Cerebellar nuclear complex (tissue), 1 donor: ENCODE measurements around the gene CRKL.
"Not testable (repeated sequence)": the region's sequence is repeated elsewhere in the genome, so short reads cannot be mapped to it uniquely, and the experiment has no call there.

Experiments used
- DNase-seq, 2 experiments: peaks; one replicate each; lab custom pipeline; 2025; lab: John Stamatoyannopoulos, UW

Gene CRKL

DNA sequence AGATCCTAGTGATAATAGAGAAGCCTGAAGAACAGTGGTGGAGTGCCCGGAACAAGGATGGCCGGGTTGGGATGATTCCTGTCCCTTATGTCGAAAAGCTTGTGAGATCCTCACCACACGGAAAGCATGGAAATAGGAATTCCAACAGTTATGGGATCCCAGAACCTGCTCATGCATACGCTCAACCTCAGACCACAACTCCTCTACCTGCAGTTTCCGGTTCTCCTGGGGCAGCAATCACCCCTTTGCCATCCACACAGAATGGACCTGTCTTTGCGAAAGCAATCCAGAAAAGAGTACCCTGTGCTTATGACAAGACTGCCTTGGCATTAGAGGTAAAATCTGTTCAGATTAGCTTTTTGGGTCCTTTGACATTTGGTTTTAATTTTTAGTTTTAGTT lies 16.7 kb downstream of the CRKL start:
- DNase-seq = no peak

DNA sequence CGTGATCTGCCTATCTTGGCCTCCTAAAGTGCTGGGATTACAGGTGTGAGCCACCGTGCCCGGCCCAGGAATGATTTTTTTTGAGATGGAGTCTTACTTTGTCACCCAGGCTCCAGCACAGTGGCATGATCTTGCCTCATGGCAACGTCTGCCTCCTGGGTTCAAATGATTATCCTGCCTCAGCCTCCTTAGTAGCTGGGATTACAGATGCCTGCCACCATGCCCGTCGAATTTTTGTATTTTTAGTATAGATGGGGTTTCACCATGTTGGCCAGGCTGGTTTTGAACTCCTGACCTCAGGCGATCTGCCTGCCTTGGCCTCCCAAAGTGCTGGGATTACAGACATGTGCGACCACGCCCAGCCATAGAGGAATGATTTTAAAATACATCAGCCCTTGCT lies 17.8 kb downstream of the CRKL start:
- DNase-seq = not testable (repeated sequence)

DNA sequence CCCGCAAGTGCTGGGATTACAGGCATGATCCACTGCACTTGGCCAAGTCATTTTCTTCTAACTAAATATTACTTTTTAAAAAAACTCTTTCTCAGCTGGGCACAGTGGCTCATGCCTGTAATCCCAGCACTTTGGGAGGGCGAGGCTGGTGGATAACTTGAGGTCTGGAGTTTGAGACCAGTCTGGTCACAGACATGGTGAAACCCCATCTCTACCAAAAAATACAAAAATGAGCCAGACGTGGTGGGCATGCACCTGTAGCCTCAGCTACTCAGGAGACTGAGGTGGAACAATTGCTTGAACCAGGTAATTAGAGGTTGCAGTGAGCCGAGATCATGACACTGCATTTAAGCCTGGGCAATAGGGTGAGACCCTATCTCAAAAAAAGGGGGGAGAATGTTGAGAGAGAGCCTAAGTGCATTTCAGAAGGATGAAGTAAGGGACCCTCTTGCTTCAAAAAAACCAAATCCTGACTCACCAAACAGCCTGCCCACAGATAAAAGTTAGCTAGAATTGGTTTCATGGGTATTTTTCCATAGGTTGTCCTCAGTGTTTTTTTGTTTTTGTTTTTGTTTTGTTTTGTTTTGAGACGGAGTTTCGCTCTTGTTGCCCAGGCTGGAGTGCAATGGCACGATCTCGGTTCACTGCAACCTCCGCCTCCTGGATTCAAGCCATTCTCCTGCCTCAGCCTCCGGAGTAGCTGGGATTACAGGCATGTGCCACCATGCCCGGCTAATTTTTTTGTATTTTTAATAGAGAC lies 18.8 kb downstream of the CRKL start:
- DNase-seq = not testable (repeated sequence)

DNA sequence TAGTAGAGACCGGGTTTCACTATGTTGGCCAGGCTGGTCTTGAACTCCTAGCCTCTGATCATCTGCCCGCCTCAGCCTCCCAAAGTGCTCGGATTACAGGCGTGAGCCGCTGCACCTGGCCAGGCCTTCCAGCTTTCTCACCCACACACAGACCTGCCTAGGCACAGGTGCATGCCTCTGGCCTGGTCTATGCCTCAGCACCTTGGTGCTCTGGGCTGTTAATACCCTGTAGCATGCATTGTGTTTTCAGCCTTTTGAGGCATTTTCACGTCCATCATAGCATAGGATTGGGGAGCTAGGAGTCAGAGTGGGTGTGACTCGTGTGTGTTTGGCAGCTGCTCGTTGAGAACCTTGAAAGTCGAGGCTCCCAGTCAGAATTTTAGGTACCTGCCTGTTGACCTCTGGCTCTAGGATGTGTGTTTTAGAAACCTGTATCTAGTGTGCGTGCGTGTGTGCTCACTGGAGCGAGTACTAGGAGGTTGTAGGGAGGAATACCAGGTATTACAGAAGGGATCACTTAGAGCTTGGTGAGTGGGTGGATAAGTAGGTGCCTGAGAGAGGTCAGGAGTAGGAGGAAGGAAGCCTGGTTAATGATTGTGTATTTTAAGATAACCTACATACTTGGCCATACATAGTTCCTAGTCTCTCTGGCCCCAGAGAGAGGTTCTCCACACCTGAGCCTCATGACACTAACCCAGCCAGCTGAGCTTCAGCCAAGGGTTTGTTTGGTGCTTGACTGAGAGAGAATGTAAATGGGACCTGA lies 20.0 kb downstream of the CRKL start:
- DNase-seq = no peak

DNA sequence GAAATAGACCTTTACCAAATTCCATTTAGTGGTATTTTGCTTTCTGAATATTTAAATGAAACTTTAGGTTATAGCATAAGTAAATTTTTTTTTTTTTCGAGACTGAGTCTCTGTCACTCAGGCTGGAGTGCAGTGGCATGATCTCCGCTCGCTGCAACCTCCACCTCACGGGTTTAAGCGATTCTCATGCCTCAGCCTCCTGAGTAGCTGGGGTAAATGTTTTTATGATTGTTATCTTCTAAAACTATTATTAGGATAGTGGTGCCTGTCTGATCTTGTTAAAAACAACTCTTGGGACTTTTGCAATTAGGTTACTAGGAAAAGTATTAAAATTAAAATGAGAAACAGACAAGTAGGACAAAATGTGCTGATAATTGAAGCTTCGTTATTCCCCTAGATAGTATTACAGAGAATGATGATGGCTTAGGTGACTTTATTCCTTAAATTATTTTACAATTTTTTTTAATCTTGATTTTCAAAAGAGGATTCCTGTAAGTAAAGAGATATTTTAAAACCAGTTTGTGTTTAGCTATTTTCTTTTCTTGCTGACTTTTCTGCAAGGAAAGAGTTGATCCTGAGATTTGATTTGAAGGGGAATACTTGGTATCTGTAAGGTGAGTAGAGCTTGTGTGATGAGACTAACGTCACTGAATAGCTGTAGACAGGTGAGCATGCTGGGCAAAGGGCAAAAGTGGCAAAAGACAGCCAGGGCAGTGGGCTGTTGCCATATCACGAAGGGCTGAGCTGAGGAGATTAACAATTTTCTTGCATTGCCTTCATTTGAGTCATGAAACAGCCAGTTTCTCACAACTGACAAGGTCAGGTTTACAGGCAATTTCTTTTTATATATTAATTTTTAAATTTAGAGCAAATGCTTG lies 20.8 kb downstream of the CRKL start:
- DNase-seq = no peak

DNA sequence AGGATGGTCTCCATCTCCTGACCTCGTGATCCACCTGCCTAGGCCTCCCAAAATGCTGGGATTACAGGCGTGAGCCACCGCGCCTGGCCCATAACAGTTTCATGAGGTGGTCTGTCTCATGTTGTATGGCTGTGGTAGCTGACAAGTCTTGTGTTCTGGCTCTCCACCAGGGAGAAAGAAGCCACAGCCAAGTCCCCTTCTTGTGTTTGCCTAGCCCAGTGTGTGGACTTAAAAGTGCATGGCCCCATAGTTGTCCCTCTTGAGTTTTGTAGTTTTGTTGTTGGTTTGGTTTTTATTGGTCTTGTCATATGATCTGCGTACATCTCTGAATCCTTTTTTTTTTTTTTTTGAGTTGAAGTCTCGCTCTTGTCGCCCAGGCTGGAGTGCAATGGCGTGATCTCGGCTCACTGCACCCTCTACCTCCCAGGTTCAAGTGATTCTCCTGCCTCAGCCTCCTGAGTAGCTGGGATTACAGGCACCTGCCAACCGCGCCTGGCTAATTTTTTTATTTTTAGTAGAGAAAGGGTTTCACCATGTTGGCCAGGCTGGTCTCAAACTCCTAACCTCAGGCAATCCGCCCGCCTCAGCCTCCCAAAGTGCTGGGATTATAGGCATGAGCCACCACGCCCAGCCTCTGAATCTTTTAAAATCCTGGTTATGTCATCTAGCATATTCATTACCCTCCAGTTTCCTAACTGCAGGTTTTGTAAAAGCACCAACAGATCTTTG lies 22.4 kb downstream of the CRKL start:
- DNase-seq = not testable (repeated sequence)

DNA sequence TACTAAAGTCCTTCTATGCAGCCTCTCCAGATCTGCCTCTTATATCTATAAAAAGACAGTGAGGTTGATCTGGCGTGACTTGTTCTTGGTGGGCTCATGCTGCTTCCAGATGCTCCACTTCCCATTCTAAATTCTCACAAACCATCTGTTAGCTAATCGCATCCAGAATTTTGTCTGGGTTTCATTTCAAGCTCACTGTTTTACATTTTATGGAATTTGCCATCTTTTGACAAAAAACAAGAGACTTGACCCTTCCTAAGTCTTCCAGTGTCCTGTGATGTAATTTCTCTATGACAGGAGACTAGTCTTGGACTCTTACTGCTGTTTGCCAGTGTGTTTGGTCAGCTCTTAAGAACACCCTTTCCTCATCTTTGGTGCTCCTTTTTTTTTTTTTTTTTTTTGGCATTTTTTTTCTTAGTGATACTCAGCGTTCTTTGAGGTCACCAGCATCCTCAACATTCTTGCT lies 23.0 kb downstream of the CRKL start:
- DNase-seq = peak in 1 of 2 experiments; percentile 30

DNA sequence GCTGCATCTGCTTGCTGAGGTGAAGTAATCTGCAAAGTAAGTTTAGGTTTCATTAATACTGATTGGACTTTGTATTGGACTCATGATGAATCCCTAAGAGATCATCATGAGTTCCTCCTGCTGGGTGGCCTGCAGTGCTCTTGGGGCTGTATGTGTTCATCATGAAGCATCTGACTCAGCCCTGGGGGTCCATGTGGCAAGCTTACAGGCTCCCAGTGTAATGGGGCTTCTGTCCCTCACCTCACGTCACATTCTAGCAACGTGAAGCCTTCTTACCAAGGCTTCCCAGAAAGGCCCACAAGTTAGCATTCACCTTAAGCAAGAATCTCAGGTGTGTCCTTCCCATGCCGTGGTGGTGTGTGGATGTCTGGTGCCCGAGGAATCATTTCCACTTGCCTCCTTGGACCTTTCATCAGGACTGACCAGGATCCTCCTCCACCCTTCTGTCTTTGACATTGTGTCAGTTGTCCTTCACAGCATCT lies 23.7 kb downstream of the CRKL start:
- DNase-seq = no peak

DNA sequence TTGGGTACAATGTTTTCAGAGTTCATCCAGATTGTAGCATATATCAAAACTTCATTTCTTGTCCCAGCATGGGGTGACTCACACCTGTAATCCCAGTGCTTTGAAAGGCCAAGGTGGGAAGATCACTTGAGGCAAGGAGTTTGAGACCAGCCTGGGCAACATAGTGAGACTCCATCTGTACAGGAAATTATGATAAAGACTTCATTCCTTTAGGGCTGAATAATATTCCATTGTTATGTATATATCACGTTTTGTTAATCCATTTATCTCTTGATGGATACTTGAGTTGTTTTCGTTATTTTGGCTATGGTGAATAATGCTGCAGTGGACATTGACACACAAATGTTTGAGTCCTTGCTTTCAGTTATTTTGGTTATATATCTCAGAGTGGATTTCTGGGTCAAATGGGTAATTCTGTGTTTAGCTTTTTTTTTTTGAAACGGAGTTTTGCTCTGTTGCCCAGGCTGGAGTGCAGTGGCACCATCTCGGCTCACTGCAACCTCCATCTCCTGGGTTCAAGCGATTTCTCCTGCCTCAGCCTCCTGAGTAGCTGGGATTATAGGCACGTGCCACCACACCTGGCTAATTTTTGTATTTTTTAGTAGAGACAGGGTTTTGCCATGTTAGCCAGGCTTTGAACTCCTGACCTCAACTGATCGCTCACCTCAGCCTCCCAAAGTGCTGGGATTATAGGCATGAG lies 25.1 kb downstream of the CRKL start:
- DNase-seq = not testable (repeated sequence)

DNA sequence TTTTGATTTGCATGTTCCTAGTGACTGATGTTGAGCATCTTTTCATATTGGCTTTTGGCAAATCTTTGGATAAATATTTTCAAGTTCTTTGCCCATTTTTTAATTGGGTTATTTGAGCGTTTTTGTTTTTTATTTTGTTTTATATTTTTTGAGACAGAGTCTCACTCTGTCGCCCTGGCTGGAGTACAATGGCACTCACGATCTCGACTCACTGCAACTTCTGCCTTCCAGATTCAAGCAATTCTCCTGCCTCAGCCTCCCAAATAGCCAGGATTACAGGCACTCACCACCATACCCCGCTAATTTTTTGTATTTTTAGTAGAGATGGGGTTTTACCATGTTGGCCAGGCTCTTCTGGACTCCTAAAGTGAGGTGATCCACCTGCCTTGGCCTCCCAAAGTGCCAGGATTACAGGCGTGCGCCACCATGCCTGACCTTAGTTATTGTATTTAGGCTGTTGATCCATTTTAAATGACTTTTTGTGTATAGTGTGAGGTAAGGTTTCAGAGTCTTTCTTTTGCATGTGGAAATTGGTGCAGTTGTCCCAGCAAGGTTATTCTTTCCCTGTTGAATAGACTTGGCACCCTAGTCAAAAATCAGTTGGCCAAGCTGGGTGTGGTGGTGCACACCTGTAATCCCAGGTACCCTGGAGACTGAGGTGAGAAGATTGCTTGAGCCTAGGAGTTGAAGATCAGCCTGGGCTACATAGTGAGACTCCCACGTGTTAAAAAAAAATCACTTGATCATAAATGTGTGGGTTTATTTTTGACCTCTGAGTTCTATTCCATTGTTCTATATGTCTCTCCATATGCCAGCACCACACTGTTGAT lies 26.1 kb downstream of the CRKL start:
- DNase-seq = no peak

DNA sequence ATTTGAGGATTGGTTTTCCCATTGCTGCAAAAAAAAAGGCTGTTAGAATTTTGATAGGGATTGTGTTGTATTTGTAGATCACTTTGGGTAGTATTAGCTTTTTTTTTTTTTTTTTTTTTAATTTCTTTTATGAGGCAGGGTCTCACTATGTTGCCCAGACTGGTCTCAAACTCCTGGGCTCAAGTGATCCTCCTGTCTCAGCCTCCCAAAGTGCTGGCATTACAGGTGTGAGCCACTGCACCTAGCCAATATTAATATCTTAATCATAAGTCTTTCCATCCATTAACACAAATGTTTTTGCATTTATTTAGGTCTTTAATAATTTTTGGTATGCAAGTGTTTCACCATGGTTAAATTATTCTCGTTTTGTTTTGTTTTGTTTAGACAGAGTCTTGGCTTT lies 26.8 kb downstream of the CRKL start:
- DNase-seq = no peak

DNA sequence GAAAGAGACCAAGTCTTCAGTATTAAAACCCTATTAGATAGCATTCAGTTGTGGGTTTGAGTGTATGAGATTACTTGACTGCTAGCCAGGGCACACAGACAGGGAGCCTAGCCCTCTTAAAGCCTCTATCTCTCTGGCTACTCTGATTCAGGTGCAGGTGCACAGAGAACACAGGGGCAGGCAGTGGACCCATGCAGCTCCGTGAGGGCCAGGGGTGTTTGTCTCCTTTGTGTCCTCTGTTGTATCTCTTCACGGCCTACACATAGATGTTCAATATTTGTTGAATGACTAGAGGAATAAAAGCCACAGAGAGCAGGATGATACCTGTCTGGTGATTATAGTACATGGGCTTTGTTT lies 28.3 kb downstream of the CRKL start:
- DNase-seq = no peak

DNA sequence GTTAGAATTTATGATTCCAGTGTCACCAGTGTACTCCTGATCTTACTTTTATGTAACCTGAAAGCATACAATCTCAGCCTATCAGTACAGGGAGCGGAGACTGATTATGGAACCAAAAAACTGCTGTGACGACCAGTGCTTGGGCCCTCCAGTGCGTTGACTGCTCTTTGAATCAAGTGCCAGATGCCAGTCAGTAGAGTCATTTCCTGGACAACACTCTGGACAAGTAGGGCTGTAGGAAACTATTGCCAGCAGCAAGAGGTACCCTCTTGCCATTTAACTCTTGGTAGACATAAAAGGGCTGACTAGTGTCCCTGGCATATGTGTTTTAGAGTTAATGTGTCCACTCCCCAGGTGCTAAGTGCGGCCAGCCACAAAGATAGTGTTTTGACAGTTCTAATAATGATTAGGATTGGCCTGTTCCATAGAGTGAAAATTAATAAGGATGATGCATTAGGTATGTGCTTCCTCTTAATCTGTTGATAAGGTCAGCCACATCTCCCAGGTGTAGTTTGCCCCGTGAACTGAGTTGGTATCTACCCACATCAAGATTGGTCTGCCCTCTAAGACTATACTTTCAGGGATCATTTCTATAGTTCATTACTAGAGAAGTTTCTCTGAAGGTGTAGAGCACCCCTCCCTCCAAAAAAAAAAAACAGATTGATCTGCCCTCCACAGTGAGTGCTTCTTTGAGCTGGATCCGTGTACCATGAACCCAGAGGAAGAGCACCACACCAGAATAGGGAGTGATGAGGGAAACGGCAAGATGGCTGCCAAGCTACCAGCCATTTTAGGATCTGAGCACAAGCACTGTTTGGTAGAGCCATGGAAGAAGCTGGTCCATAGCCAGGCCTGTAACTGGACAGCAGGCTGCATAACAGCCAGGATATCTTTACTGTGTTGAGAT lies 29.1 kb downstream of the CRKL start:
- no peak for DNase-seq

DNA sequence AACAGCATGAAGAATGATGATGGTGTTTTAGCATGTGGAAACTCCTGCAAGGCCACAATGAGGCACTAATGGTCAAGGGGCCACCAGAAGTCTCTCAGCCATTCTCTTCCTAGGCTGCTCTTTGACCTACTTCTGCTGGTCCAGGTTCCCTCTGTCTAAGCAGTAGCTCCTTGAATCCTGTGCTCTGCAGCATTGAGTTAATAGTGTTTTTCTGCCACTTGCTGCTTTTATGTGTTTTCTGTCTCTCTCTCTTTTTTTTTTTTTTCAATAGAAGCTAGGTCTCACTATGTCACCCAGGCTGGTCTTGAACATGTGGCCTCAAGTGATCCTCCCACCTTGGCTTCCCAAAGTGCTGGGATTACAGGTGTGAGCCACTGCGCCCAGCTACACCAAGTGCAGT lies 29.8 kb downstream of the CRKL start:
- DNase-seq = no peak

DNA sequence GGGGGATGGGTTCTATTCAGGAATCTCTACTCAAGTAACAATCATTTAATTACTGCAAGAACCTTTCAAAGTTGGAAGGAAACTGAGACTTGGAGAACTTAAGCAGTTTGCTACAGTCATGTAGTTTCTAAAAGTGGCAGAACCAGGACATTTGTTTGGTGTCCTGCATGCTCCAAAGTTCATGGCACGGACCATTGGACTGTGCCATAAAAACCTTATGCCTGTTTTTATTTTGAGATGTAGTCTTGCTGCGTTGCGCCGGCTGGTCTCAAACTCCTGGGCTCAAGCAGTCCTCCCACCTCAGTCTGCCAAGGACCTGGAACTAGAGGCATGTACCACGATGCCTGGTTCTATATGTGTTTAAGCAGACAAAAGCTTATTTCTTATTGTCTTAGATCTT lies 31.2 kb downstream of the CRKL start:
- DNase-seq = no peak

DNA sequence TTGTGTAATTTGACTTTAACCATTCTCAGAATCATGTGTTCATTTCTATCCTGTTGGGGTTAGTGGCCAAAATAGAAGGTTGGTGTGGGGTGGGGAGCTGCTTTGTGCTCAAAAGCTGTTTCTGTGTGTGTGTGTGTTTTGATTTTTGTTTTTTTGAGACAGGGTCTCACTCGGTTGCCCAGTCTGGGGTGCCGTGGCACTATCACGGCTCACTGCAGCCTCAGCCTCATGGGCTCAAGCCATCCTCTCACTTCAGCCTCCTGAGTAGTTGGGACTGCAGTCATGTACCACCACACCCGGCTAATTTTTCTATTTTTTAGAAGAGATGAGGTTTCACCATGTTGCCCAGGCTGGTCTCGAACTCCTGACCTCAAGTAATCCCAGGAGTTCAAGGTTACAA lies 31.8 kb downstream of the CRKL start:
- DNase-seq = no peak

DNA sequence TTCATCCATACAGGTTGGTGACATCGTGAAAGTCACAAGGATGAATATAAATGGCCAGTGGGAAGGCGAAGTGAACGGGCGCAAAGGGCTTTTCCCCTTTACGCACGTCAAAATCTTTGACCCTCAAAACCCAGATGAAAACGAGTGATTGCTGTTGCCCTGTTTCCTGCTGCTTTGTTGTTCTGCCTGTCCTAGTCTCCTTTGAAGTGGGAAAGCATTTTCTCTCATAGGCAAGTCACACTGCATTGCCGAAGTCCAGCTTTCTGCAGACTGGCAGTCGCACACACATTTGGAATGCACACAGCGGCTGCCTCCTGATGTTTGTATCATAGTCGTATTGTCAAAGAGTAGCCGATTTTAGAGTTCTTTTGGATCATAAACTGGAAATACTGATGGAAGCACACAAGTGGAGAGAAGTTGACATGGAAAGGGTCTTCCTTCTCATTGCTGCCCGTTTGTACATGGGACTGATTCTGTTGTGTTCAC lies 32.5 kb downstream of the CRKL start:
- DNase-seq = no peak

DNA sequence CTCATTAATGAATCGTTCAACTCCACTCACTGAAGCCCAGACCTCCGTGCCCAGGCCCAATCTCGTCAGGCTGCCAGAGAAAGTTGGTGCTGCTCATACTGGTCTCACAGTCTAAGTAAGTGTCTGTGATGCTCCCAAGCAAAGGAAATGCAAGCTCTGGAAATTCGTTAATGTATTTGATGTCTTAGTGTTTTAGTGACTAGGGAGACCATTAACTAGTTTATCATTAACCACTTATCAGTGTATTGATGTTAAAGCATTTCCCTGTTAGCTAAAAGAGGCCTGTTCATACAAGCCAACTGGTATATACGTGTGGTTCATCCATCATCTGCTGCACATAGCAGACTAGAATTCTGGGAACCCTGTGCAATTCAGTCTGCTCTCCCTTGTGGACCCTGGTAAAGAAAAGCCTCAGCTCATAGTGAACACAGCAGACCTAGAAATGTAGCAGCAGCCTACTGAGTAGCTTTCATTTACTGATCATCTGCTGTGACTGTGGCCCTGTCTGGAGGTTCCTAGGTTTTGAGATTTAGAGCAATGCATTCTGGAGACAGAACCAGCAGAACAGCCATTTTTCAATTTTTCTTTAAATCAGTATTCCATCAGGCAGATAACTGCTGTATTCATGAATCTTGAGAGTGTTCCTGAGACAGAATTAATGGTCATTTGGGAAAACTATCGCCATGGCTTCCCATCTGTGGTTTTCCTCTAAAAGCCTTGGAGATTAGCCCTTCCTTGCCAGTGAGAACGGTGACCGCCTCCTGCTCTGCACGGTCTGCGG lies 34.1 kb downstream of the CRKL start:
- no peak for DNase-seq
